ENCODE measurements around the gene RTL10. TPM values are rescaled to one million over a fixed set of nuclear protein-coding genes. Genes with fewer than 3 reads are reported as not detected.

The RTL10 gene
- total RNA-seq, 1 donor from 2014 or later = 27.2 TPM

DNA sequence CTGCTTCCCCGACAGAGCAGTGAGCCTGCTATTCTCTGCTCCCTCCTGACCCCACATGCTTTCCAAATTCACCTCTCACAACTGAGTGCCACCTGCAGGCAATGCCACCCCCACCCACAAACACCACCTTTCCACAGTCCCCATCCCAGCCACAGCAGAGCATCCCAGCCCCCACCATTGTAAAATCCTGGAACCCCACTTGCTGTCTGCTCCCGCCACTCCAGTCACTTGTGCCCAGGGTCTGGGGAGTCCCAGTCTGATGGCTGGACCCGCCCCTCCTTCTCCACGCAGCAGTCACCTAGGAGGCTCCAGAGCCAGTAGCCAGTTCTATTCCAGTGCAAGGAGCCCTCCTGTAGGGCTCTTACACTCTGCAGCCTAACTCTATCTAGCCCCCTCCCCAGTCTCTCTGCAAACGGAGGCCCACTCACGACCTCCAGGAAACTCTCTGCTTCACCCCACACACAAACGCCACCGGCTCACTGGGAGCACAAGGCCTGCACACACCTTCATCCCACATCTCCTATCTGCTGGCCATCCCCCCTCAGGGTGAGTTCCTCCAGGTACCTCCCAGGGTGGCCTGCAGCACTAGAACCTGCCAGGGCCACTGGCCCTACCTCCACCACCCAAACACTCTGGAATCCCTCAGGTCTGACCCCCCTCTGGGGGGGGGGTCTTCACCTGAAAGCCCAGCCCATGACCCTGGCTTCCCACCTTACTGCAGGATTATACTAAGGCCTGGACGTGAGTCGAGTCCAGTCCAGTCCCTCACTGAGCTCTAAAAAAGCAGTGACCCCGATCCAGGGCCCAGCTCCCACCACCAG is 1.4 kb downstream of the RTL10 start:
- no peak for DNase-seq (ENCODE audit: low spot score, unreplicated experiment)
- Mint-ChIP-seq H3K36me3 (ENCODE audit: insufficient read depth) (peaks cover 13% of the 10 kb centered on the region), H3K9me3 (ENCODE audit: low read depth) (no peaks in the 10 kb centered on the region), H3K4me3 (ENCODE audit: low read depth) (peak overlapping the region; percentile 91), H3K4me1 (ENCODE audit: low read depth) (peaks cover 37% of the 10 kb centered on the region), H3K27me3 (no peaks in the 10 kb centered on the region), H3K27ac (peak overlapping the region; percentile 95)
- TF ChIP-seq, protein P1, sequence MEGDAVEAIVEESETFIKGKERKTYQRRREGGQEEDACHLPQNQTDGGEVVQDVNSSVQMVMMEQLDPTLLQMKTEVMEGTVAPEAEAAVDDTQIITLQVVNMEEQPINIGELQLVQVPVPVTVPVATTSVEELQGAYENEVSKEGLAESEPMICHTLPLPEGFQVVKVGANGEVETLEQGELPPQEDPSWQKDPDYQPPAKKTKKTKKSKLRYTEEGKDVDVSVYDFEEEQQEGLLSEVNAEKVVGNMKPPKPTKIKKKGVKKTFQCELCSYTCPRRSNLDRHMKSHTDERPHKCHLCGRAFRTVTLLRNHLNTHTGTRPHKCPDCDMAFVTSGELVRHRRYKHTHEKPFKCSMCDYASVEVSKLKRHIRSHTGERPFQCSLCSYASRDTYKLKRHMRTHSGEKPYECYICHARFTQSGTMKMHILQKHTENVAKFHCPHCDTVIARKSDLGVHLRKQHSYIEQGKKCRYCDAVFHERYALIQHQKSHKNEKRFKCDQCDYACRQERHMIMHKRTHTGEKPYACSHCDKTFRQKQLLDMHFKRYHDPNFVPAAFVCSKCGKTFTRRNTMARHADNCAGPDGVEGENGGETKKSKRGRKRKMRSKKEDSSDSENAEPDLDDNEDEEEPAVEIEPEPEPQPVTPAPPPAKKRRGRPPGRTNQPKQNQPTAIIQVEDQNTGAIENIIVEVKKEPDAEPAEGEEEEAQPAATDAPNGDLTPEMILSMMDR (IDR thresholded peaks at IDR 0.05; ENCODE audit: unreplicated experiment) = no peak

- peaks cover 13% of the 10 kb centered on the region for H3K36me3 Mint-ChIP-seq (ENCODE audit: insufficient read depth)
- H3K4me3 Mint-ChIP-seq (ENCODE audit: low read depth) = peak overlapping the region; percentile 91
- no peak overlapping the region for H3K27ac Mint-ChIP-seq
- DNase-seq (ENCODE audit: low spot score, unreplicated experiment) = no peak
- no peaks in the 10 kb centered on the region for H3K27me3 Mint-ChIP-seq
- no peaks in the 10 kb centered on the region for H3K9me3 Mint-ChIP-seq (ENCODE audit: low read depth)
- TF ChIP-seq, protein P1 (IDR thresholded peaks at IDR 0.05; ENCODE audit: unreplicated experiment) = no peak
- H3K4me1 Mint-ChIP-seq (ENCODE audit: low read depth) = peaks cover 37% of the 10 kb centered on the region
Measured at GRCh38 chr22:19852177-19852781, 2.4 kb downstream of the RTL10 start.

GRCh38 chr22:19851291-19852176 is 3.1 kb downstream of the RTL10 start:
- Mint-ChIP-seq H3K36me3 (ENCODE audit: insufficient read depth) (peaks cover 13% of the 10 kb centered on the region), H3K9me3 (ENCODE audit: low read depth) (no peaks in the 10 kb centered on the region), H3K4me1 (ENCODE audit: low read depth) (peaks cover 37% of the 10 kb centered on the region), H3K27me3 (no peaks in the 10 kb centered on the region), H3K4me3 (ENCODE audit: low read depth) (peak overlapping the region; percentile 24), H3K27ac (no peak overlapping the region)
- no peak for DNase-seq (ENCODE audit: low spot score, unreplicated experiment)
- TF ChIP-seq, protein P1 (IDR thresholded peaks at IDR 0.05; ENCODE audit: unreplicated experiment) = no peak

GRCh38 chr22:19850763-19851109 is 3.9 kb downstream of the RTL10 start:
- Mint-ChIP-seq H3K36me3 (ENCODE audit: insufficient read depth) (peaks cover 13% of the 10 kb centered on the region), H3K27ac (peak overlapping the region; percentile 94)
- DNase-seq (ENCODE audit: low spot score, unreplicated experiment) = no peak

More at GRCh38 chr22:19850763-19851109, 3.9 kb downstream of the RTL10 start:
- Mint-ChIP-seq H3K4me1 (ENCODE audit: low read depth) (peaks cover 33% of the 10 kb centered on the region), H3K4me3 (ENCODE audit: low read depth) (no peak overlapping the region), H3K27me3 (no peaks in the 10 kb centered on the region), H3K9me3 (ENCODE audit: low read depth) (no peaks in the 10 kb centered on the region)
- TF ChIP-seq, protein P1 (IDR thresholded peaks at IDR 0.05; ENCODE audit: unreplicated experiment) = no peak
